SU-DHL-6 (cell line): Measurements from ENCODE around the gene NYAP2.

Experiments used
- H2AFZ ChIP-seq: fragments of 200-600 bp; sonication (generic); 2 replicates; pipeline ENCODE4 v1.6.1; 2014; ENCODE audit warnings: low read depth, mild to moderate bottlenecking, moderate library complexity, mixed read lengths, antibody characterized with exemption, low read length; ENCODE audit not compliant: severe bottlenecking
- H3F3A ChIP-seq: fragments of 200-600 bp; shearing (Covaris generic); 2 replicates; pipeline ENCODE4 v1.6.0; 2016; ENCODE audit warnings: antibody characterized with exemption, mild to moderate bottlenecking; ENCODE audit not compliant: insufficient read depth
- H3K27ac ChIP-seq: fragments of 200-600 bp; sonication (generic); 2 replicates; pipeline ENCODE4 v1.5.1; 2016; ENCODE audit warnings: low read depth, mild to moderate bottlenecking, low read length, moderate library complexity, mixed read lengths
- H3K27me3 ChIP-seq: fragments of 200-600 bp; sonication (generic), shearing (Covaris generic); 2 replicates; pipeline ENCODE4 v1.6.0; 2014; ENCODE audit warnings: mild to moderate bottlenecking, low read length
- H3K36me3 ChIP-seq: fragments of 200-600 bp; sonication (generic); 2 replicates; pipeline ENCODE4 v1.6.1; 2014; ENCODE audit warnings: mild to moderate bottlenecking, low read length, mixed read lengths
- H3K4me2 ChIP-seq: fragments of 300-600, 200-600 bp; shearing (Covaris generic), sonication (generic); 2 replicates; pipeline ENCODE4 v1.6.0; 2014; ENCODE audit warnings: low read length, low read depth, mild to moderate bottlenecking; ENCODE audit not compliant: poor library complexity, severe bottlenecking
- H3K4me3 ChIP-seq: fragments of 200-600 bp; sonication (generic); 2 replicates; pipeline ENCODE4 v1.5.1; 2014; ENCODE audit warnings: antibody characterized with exemption, low read length, mild to moderate bottlenecking, mixed read lengths; ENCODE audit not compliant: insufficient read depth, poor library complexity, severe bottlenecking
- H3K79me2 ChIP-seq: fragments of 200-600 bp; sonication (generic); 2 replicates; pipeline ENCODE4 v1.6.1; 2014; ENCODE audit warnings: mild to moderate bottlenecking, low read length, moderate library complexity; ENCODE audit not compliant: insufficient read depth
- H3K9ac ChIP-seq: fragments of 200-600 bp; sonication (generic); 2 replicates; pipeline ENCODE4 v1.7.0; 2014; ENCODE audit warnings: mild to moderate bottlenecking, low read length
- H3K9me2 ChIP-seq: fragments of 200-600 bp; sonication (generic); replicated peaks from 2 replicates; pipeline ENCODE4 v1.6.1; 2014; ENCODE audit warnings: low read length; ENCODE audit not compliant: insufficient read depth
- H3K9me3 ChIP-seq: fragments of 200-600 bp; sonication (generic); 2 replicates; pipeline ENCODE4 v1.6.1; 2014; ENCODE audit warnings: low read length, mixed read lengths; ENCODE audit not compliant: insufficient read depth
- H4K20me1 ChIP-seq: fragments of 200-600 bp; sonication (generic); 2 replicates; pipeline ENCODE4 v1.6.1; 2014; ENCODE audit warnings: low read depth, mild to moderate bottlenecking, antibody characterized with exemption, low read length, moderate library complexity, mixed read lengths
- EZH2phosphoT487 ChIP-seq: fragments of 200-600 bp; sonication (generic), shearing (Covaris generic); conservative IDR thresholded peaks from 2 replicates; pipeline ENCODE4 v1.6.1; 2018; ENCODE audit warnings: mild to moderate bottlenecking, antibody characterized with exemption, low read length, moderate library complexity, mixed read lengths
- TF ChIP-seq, protein P1 (sequence below): fragments of 200-600 bp; sonication (generic); IDR thresholded peaks from one replicate; pipeline ENCODE4 v1.5.1; 2017; ENCODE audit warnings: antibody characterized with exemption, mild to moderate bottlenecking, low read length, moderate library complexity; ENCODE audit not compliant: insufficient read depth, poor library complexity, severe bottlenecking

NYAP2 gene

DNA sequence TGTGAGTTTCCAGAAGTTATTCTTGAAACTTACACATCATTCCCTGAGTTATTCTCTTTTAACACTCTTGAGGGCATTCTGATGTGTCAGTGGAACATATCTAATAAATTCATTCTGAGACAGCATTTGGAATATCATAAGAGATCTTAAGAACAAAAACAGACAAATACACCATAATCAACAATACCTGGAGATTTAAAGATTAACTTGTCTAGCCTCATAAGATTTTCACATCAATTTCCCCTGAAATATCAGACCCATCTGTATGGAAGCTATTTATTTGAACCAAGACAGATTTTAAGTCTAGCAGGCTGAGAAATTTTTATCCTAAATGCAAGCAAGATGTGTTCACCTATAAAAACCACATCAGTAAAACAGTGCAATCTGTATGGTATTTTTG, 181.6 kb downstream of the NYAP2 start:
- Histone ChIP-seq H3K27ac (no peak overlapping the region), H3K4me2 (no peak overlapping the region), H3K9ac (no peak overlapping the region), H3K36me3 (no peaks in the 10 kb centered on the region), H2AFZ (no peak overlapping the region), H4K20me1 (no peaks in the 10 kb centered on the region), H3K79me2 (no peaks in the 10 kb centered on the region), H3F3A (no peaks in the 10 kb centered on the region), H3K9me2 (no peaks in the 10 kb centered on the region), H3K4me3 (no peak overlapping the region), H3K9me3 (no peaks in the 10 kb centered on the region), H3K27me3 (no peaks in the 10 kb centered on the region)
- TF ChIP-seq, protein P1, sequence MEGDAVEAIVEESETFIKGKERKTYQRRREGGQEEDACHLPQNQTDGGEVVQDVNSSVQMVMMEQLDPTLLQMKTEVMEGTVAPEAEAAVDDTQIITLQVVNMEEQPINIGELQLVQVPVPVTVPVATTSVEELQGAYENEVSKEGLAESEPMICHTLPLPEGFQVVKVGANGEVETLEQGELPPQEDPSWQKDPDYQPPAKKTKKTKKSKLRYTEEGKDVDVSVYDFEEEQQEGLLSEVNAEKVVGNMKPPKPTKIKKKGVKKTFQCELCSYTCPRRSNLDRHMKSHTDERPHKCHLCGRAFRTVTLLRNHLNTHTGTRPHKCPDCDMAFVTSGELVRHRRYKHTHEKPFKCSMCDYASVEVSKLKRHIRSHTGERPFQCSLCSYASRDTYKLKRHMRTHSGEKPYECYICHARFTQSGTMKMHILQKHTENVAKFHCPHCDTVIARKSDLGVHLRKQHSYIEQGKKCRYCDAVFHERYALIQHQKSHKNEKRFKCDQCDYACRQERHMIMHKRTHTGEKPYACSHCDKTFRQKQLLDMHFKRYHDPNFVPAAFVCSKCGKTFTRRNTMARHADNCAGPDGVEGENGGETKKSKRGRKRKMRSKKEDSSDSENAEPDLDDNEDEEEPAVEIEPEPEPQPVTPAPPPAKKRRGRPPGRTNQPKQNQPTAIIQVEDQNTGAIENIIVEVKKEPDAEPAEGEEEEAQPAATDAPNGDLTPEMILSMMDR, result no peak
- TF ChIP-seq EZH2phosphoT487, result no peak

DNA sequence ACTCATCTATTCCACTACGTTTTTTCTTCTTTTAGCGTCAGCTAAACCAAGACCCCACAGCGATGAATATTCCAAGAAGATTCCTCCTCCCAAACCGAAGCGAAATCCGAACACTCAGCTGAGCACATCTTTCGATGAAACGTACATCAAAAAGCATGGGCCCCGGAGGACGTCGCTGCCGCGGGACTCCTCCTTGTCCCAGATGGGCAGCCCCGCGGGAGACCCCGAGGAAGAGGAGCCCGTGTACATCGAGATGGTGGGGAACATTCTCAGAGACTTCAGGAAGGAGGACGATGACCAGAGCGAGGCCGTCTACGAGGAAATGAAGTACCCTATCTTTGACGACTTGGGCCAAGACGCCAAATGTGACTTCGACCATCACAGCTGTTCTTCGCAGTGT, 182.4 kb downstream of the NYAP2 start:
- H3K79me2 ChIP-seq, result no peaks in the 10 kb centered on the region
- H3K27ac ChIP-seq, result no peak overlapping the region
- no peaks in the 10 kb centered on the region for H3K9me3 ChIP-seq
- H4K20me1 ChIP-seq, result no peaks in the 10 kb centered on the region
- no peaks in the 10 kb centered on the region for H3F3A ChIP-seq
- H3K4me2 ChIP-seq, result no peak overlapping the region
- H3K9me2 ChIP-seq, result no peaks in the 10 kb centered on the region
- no peaks in the 10 kb centered on the region for H3K36me3 ChIP-seq
- H2AFZ ChIP-seq, result no peak overlapping the region
- TF ChIP-seq, protein P1, result no peak
- H3K4me3 ChIP-seq, result no peak overlapping the region
- no peak overlapping the region for H3K9ac ChIP-seq
- no peaks in the 10 kb centered on the region for H3K27me3 ChIP-seq

DNA sequence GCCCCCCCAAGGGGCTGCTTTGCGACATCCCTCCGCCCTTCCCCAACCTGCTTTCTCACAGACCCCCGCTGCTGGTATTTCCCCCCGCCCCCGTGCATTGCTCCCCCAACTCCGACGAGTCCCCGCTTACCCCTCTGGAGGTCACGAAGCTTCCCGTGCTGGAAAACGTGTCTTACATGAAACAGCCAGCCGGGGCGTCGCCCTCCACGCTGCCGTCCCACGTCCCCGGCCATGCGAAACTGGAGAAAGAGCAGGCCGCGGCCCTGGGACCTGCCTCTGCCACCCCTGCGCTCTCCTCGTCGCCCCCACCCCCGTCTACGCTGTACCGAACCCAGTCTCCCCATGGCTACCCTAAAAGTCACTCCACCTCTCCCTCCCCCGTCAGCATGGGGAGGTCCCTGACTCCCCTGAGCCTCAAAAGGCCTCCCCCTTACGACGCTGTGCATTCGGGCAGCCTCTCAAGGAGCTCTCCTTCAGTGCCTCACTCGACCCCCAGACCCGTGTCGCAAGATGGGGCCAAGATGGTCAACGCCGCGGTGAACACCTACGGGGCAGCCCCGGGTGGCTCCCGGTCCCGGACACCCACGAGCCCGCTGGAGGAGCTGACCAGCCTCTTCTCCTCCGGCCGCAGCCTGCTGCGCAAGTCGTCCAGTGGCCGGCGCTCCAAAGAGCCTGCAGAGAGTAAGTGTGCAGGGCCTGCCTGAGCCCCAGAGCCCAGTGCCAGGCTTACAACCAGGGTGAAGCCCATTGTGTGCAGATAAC, 183.0 kb downstream of the NYAP2 start:
- H3K9me3 ChIP-seq, result no peaks in the 10 kb centered on the region
- H3K9ac ChIP-seq, result no peak overlapping the region
- TF ChIP-seq, protein P1, result no peak
- no peak for TF ChIP-seq EZH2phosphoT487
- no peaks in the 10 kb centered on the region for H3K9me2 ChIP-seq
- no peaks in the 10 kb centered on the region for H3F3A ChIP-seq
- no peak overlapping the region for H3K4me3 ChIP-seq
- H2AFZ ChIP-seq, result no peak overlapping the region
- H3K79me2 ChIP-seq, result no peaks in the 10 kb centered on the region
- H4K20me1 ChIP-seq, result no peaks in the 10 kb centered on the region
- no peak overlapping the region for H3K27ac ChIP-seq
- no peaks in the 10 kb centered on the region for H3K36me3 ChIP-seq
- no peak overlapping the region for H3K4me2 ChIP-seq
- no peaks in the 10 kb centered on the region for H3K27me3 ChIP-seq
